GM21529 (cell line): ENCODE measurements around the gene PSMD10.

Experiments
- ATAC-seq: cut with Tn5 transposase; IDR thresholded peaks from one replicate; pipeline ENCODE4 v1.9.1; 2021; ENCODE audit not compliant: unreplicated experiment

PSMD10 gene

GRCh38 chrX:108072746-108073145 is 18.6 kb downstream of the PSMD10 start:
- no peak for ATAC-seq

- no peak for ATAC-seq
Observed at GRCh38 chrX:108071578-108071977, 19.8 kb downstream of the PSMD10 start.

DNA sequence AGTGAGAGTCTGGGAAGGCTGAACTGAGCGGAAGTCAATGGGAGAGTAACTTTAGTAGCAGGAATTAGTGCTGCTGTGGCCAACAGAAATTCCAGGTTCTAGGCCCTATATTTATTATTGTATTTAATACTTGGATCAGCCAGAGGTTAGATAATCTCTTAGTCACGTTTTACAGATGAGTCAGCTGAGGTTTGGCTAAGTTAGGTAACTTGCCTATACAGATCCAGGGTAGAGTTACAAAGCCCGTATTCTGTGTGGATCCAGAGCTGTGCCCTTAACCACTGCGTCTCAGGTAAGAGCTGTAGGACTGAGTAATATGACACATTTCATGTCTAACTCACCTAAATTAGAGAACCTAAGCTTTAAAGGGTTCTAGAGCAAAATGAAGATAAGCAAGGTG is 20.5 kb downstream of the PSMD10 start:
- no peak for ATAC-seq

- no peak for ATAC-seq
Observed at GRCh38 chrX:108068121-108068520, 23.2 kb downstream of the PSMD10 start.

GRCh38 chrX:108064613-108065012 is 26.7 kb downstream of the PSMD10 start:
- peak; percentile 61 for ATAC-seq

DNA sequence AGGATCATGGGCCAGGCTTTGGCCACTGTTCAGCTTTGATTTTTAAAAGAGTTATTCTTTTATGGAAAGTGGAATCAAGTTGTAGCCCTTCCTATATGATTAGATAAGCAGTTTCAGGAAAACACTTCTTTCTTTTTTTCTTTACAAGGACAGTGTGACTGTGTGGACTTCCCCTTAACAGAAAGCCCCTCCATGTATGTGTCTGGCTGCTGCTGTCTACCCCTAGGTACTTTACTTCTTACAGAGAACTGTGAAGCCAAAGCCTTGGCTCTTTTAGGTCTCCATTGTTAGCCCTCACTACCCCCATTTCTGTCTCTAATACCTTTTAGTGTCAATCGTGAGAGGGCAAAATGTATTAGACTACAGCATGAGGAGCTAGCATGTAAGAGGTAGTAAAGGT is 27.3 kb downstream of the PSMD10 start:
- peak; percentile 29 for ATAC-seq

- no peak for ATAC-seq
Observed at GRCh38 chrX:108059801-108060200, 31.5 kb downstream of the PSMD10 start.

DNA sequence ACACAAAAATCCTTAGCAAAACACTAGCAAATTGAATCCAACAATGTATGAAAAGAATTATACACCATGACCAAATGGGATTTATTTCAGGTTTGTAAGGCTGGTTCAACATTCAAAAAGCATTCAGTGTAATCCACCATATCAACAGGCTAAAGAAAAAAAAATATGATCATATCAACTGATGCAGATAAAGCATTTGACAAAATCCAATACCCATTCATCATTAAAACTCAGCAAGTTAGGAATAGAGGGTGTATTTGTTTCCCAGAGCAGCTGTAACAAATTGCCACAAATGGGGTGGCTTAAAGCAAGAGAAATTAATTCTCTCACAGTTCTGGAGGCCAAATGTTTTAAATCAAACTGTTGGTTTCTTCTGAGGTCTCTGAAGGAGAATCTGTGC is 35.8 kb downstream of the PSMD10 start:
- ATAC-seq = no peak

GRCh38 chrX:108053218-108053617 is 38.1 kb downstream of the PSMD10 start:
- ATAC-seq = no peak

GRCh38 chrX:108049649-108050048 is 41.7 kb downstream of the PSMD10 start:
- ATAC-seq = no peak

GRCh38 chrX:108044554-108045256 is 46.6 kb downstream of the PSMD10 start, which contains the start of gene VSIG1:
VSIG1 (plus strand) TSS chrX:108045065; CDS start chrX:108045131, 66 bp downstream.
- ATAC-seq = no peak

GRCh38 chrX:108036298-108036973 is 54.9 kb downstream of the PSMD10 start:
- ATAC-seq = no peak

- ATAC-seq = no peak
Observed at GRCh38 chrX:108034725-108035124, 56.6 kb downstream of the PSMD10 start.
